ENCODE data around the gene SLC4A5.

DNA sequence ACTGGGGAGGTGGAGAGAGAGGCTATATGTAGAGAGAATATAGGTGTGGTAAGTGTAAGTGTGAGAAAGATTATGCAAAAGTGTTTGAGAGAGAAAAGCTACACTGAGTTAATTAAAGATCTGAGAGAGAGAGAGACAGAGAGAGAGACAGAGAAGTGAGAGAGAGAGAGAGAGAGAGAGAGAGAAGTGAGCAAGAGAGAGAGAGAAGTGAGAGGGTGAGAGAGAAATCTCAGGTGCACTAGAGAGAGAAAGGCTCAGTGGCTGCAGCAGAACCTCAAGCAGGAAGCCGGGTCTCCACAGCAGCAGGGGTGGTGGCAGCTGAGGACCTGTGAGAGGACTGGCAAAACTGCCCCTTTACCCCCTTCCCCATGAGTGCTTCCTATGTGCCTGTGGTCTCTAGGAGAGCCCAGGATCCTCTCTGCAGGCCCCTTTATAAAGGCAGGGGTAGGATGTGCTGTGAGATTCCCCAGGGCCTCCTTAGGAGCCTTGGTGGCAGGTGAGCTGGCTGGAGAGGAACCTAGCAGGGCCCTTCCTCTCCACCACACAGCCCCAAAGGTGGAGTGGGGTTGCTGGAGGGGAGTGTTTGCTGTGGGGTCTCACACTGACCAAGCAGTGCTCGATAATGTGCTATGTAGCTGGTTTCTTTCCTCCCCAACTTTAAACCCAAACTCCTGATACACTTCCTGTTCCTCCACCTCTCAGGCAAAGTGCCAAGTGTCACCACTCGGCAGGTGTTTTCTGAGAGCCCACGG, 52.6 kb downstream of the SLC4A5 start:
- TF ChIP-seq, protein P1, sequence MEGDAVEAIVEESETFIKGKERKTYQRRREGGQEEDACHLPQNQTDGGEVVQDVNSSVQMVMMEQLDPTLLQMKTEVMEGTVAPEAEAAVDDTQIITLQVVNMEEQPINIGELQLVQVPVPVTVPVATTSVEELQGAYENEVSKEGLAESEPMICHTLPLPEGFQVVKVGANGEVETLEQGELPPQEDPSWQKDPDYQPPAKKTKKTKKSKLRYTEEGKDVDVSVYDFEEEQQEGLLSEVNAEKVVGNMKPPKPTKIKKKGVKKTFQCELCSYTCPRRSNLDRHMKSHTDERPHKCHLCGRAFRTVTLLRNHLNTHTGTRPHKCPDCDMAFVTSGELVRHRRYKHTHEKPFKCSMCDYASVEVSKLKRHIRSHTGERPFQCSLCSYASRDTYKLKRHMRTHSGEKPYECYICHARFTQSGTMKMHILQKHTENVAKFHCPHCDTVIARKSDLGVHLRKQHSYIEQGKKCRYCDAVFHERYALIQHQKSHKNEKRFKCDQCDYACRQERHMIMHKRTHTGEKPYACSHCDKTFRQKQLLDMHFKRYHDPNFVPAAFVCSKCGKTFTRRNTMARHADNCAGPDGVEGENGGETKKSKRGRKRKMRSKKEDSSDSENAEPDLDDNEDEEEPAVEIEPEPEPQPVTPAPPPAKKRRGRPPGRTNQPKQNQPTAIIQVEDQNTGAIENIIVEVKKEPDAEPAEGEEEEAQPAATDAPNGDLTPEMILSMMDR (IDR thresholded peaks at IDR 0.05), result no peak
- TF ChIP-seq POLR2A (IDR thresholded peaks at IDR 0.05) (no peak), POLR2AphosphoS5 (IDR thresholded peaks at IDR 0.05; ENCODE audit: insufficient read depth in 1 of 2, low read depth in 1 of 2) (no peak)
